Panc1 (cell line): ENCODE data around the gene SMG6. TPM values are rescaled to one million over a fixed set of nuclear protein-coding genes. Genes with fewer than 3 reads are reported as not detected.

Experiments used
- ATAC-seq: fragments of 200-7000 bp; cut with Tn5 transposase; 2 replicates; pipeline ENCODE4 v1.9.1; 2020; ENCODE audit warnings: mild to moderate bottlenecking, moderate library complexity
- BruUV-seq: library from RNA; stranded (reverse); fragments of 400-500 nt; replicated peaks from 2 replicates; lab custom pipeline; 2021; lab: Mats Ljungman, UMichigan
- CTCF ChIA-PET: fragments of 300-600 bp; sonication (Branson Sonifier 250); formaldehyde crosslinking; loops from one replicate; lab custom pipeline; 2022; ENCODE audit warnings: antibody characterized with exemption; lab: Charles Lee
- POLR2A ChIA-PET: fragments of 300-600 bp; sonication (Branson Sonifier 250); formaldehyde crosslinking; loops from one replicate; lab custom pipeline; 2022; ENCODE audit warnings: antibody characterized with exemption; lab: Charles Lee
- DNase-seq: peaks from one replicate; pipeline ENCODE4 v3.0.0-alpha.2; 2010; ENCODE audit warnings: low read depth, low spot score
- H3K27ac ChIP-seq: 2 replicates; pipeline ENCODE4 v1.5.1; 2011; ENCODE audit warnings: mild to moderate bottlenecking, low read length, inconsistent platforms
- H3K27me3 ChIP-seq: fragments of 200-500 bp; sonication (Bioruptor generic); 2 replicates; pipeline ENCODE4 v1.6.0; 2014; ENCODE audit warnings: low read length, inconsistent platforms; ENCODE audit not compliant: control insufficient read depth, insufficient read depth
- H3K36me3 ChIP-seq: fragments of 200-500 bp; sonication (Bioruptor generic); 2 replicates; pipeline ENCODE4 v1.5.1; 2014; ENCODE audit warnings: inconsistent platforms, mild to moderate bottlenecking, low read length, moderate library complexity; ENCODE audit not compliant: control insufficient read depth, insufficient read depth
- H3K4me1 ChIP-seq: 2 replicates; pipeline ENCODE4 v1.5.1; 2011; ENCODE audit warnings: inconsistent platforms, mild to moderate bottlenecking, low read length, moderate library complexity; ENCODE audit not compliant: control insufficient read depth, insufficient read depth
- H3K4me3 ChIP-seq, 2 experiments: 2 replicates each; pipeline ENCODE4 v1.5.1; 2011 to 2012; ENCODE audit warnings: low read depth in 2 of 2, low read length in 2 of 2, mild to moderate bottlenecking in 2 of 2, inconsistent platforms in 1 of 2, moderate library complexity in 1 of 2
- H3K9me3 ChIP-seq: fragments of 200-500 bp; sonication (Bioruptor generic); 2 replicates; pipeline ENCODE4 v1.5.1; 2014; ENCODE audit warnings: low read depth, mild to moderate bottlenecking, inconsistent platforms, low read length, moderate library complexity; ENCODE audit not compliant: control insufficient read depth, insufficient read depth
- CTCF ChIP-seq: fragments of 450-650 bp; IDR thresholded peaks from 2 replicates; pipeline ENCODE4 v1.5.1; 2017; ENCODE audit warnings: mild to moderate bottlenecking
- POLR2AphosphoS5 ChIP-seq: IDR thresholded peaks from 2 replicates; pipeline ENCODE4 v1.6.1; 2012; ENCODE audit warnings: mild to moderate bottlenecking, low read depth, low read length, moderate library complexity
- SIN3A ChIP-seq: IDR thresholded peaks from 2 replicates; pipeline ENCODE4 v1.6.1; 2012; ENCODE audit warnings: low read depth, mild to moderate bottlenecking, low read length, moderate library complexity, borderline replicate concordance; ENCODE audit not compliant: insufficient read depth
- TCF7L2 ChIP-seq: IDR thresholded peaks from 2 replicates; pipeline ENCODE4 v1.6.1; 2011; ENCODE audit warnings: mild to moderate bottlenecking, low read depth, low read length, inconsistent platforms
- in situ Hi-C: cut with HindIII; loops from 2 replicates; pipeline ENCODE4 v1.10.0; 2016; ENCODE audit warnings: low sequenced_read_pairs, low pct_unique_long_range_greater_than_20kb
- intact Hi-C: fragments of 100-400 bp; cut with micrococcal nuclease; formaldehyde crosslinking; loops from one replicate; pipeline ENCODE4 v1.10.0; 2022; ENCODE audit not compliant: unreplicated experiment
- total RNA-seq: library from RNA; stranded (reverse); gene quantifications from one replicate; pipeline ENCODE4 v1.2.1, GENCODE V29; 2021; ENCODE audit not compliant: unreplicated experiment
- TF ChIP-seq, protein P1 (sequence below), 2 experiments: IDR thresholded peaks; 2 replicates each; pipeline ENCODE4 v1.6.1; 2011 to 2012; ENCODE audit warnings: low read depth in 2 of 2, control low read depth in 1 of 2, low read length in 1 of 2, mild to moderate bottlenecking in 1 of 2, moderate library complexity in 1 of 2; ENCODE audit not compliant: insufficient read depth in 1 of 2

The SMG6 gene
- total RNA-seq, 1 experiment from 2014 or later: 17.8 TPM

DNA sequence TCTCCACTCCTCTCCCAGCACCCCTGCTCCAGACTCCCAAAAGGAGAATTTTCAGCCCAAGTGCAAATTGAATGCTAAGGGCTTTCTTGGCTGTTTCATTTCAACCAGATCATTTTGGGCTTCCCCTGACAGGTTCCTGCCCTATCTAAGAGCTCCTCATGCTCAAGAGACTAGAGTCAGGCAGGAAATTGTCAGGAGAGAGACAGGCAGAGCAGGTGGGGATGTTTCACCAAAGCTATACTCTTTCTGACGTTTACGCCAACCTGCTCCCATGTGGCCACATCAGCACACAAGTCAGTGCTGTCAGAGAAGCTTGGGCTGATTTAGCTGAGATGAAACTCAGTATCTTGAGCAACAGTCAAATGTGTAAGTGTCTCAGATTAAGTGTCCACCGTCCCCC lies 217.3 kb downstream of the SMG6 start:
- Histone ChIP-seq H3K9me3 (no peaks in the 10 kb centered on the region), H3K4me1 (peaks cover 3% of the 10 kb centered on the region; the same call in 1 of the 2 replicates), H3K27me3 (no peaks in the 10 kb centered on the region), H3K27ac (no peak overlapping the region), H3K36me3 (no peaks in the 10 kb centered on the region), H3K4me3 (no peak overlapping the region)
- in situ Hi-C loops (no loop called here), intact Hi-C loops (no loop called here)
- BruUV-seq: no TSS peak
- ChIA-PET CTCF (no interaction called here), POLR2A (no interaction called here)
- DNase-seq: no peak
- no peak for ATAC-seq
- TF ChIP-seq SIN3A (no peak), CTCF (no peak), TCF7L2 (no peak), POLR2AphosphoS5 (no peak)
- TF ChIP-seq, protein P1, sequence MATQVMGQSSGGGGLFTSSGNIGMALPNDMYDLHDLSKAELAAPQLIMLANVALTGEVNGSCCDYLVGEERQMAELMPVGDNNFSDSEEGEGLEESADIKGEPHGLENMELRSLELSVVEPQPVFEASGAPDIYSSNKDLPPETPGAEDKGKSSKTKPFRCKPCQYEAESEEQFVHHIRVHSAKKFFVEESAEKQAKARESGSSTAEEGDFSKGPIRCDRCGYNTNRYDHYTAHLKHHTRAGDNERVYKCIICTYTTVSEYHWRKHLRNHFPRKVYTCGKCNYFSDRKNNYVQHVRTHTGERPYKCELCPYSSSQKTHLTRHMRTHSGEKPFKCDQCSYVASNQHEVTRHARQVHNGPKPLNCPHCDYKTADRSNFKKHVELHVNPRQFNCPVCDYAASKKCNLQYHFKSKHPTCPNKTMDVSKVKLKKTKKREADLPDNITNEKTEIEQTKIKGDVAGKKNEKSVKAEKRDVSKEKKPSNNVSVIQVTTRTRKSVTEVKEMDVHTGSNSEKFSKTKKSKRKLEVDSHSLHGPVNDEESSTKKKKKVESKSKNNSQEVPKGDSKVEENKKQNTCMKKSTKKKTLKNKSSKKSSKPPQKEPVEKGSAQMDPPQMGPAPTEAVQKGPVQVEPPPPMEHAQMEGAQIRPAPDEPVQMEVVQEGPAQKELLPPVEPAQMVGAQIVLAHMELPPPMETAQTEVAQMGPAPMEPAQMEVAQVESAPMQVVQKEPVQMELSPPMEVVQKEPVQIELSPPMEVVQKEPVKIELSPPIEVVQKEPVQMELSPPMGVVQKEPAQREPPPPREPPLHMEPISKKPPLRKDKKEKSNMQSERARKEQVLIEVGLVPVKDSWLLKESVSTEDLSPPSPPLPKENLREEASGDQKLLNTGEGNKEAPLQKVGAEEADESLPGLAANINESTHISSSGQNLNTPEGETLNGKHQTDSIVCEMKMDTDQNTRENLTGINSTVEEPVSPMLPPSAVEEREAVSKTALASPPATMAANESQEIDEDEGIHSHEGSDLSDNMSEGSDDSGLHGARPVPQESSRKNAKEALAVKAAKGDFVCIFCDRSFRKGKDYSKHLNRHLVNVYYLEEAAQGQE (IDR thresholded peaks at IDR 0.05; ENCODE audit: insufficient read depth in 1 of 2, low read depth in 2 of 2, low read length in 1 of 2): no peak

DNA sequence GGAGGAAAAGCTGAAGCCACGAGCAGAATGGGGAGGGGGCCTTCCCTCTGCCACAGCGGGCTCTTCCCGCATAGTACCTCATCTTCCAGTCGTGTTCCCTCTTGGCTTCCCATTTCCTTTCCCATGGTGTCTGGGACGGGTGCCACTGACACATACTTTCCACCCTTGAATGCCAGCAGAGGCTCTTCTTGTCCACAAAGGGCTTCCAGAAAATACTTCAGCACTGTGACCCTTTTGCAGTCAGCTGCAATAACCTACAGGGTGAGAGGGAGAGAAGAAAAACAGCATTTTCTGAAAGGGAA lies 218.0 kb downstream of the SMG6 start:
- intact Hi-C loops (no loop called here), in situ Hi-C loops (no loop called here)
- no peak overlapping the region for H3K27ac ChIP-seq
- no peaks in the 10 kb centered on the region for H3K36me3 ChIP-seq
- TF ChIP-seq, protein P1 (IDR thresholded peaks at IDR 0.05; ENCODE audit: insufficient read depth in 1 of 2, low read depth in 2 of 2, low read length in 1 of 2): no peak
- no peak for TF ChIP-seq SIN3A
- TF ChIP-seq CTCF: no peak
- TF ChIP-seq POLR2AphosphoS5: no peak
- TF ChIP-seq TCF7L2: no peak
- no TSS peak for BruUV-seq
- ATAC-seq (no peak), DNase-seq (no peak)
- ChIA-PET CTCF (no interaction called here), POLR2A (no interaction called here)
- no peaks in the 10 kb centered on the region for H3K4me1 ChIP-seq
- no peaks in the 10 kb centered on the region for H3K27me3 ChIP-seq
- no peaks in the 10 kb centered on the region for H3K9me3 ChIP-seq
- no peak overlapping the region for H3K4me3 ChIP-seq
